Measurements from ENCODE around the gene SH3RF2. TPM values are rescaled to one million over a fixed set of nuclear protein-coding genes. Genes with fewer than 3 reads are reported as not detected.

SH3RF2 gene
- total RNA-seq, 1 donor from 2014 or later = 50.6 TPM

- Histone ChIP-seq H3K27ac (no peak overlapping the region), H3K4me3 (no peak overlapping the region), H3K4me1 (no peaks in the 10 kb centered on the region), H3K36me3 (no peaks in the 10 kb centered on the region), H3K27me3 (no peaks in the 10 kb centered on the region), H3K9me3 (no peaks in the 10 kb centered on the region)
- TF ChIP-seq CTCF (IDR thresholded peaks at IDR 0.05) = no peak
- DNase-seq (ENCODE audit: low spot score in 2 of 2) = no peak
- intact Hi-C loops (cut with DNase I) = no loop called here
Measured at GRCh38 chr5:146025681-146026080, 89.3 kb downstream of the SH3RF2 start.

GRCh38 chr5:146026307-146027010 is 90.1 kb downstream of the SH3RF2 start:
- no peak for DNase-seq (ENCODE audit: low spot score in 2 of 2)
- Histone ChIP-seq H3K27me3 (no peaks in the 10 kb centered on the region), H3K4me3 (no peak overlapping the region), H3K9me3 (no peaks in the 10 kb centered on the region), H3K27ac (no peak overlapping the region), H3K36me3 (no peaks in the 10 kb centered on the region), H3K4me1 (no peaks in the 10 kb centered on the region)
- no peak for TF ChIP-seq CTCF (IDR thresholded peaks at IDR 0.05)
- intact Hi-C loops (cut with DNase I) = no loop called here

- Histone ChIP-seq H3K4me1 (no peaks in the 10 kb centered on the region), H3K9me3 (no peaks in the 10 kb centered on the region), H3K27me3 (no peaks in the 10 kb centered on the region), H3K36me3 (no peaks in the 10 kb centered on the region), H3K4me3 (no peak overlapping the region), H3K27ac (no peak overlapping the region)
- intact Hi-C loops (cut with DNase I) = no loop called here
- no peak for DNase-seq (ENCODE audit: low spot score in 2 of 2)
- TF ChIP-seq CTCF (IDR thresholded peaks at IDR 0.05) = no peak
Measured at GRCh38 chr5:146027751-146028150, 91.4 kb downstream of the SH3RF2 start.

GRCh38 chr5:146032911-146033310 is 96.5 kb downstream of the SH3RF2 start:
- Histone ChIP-seq H3K36me3 (no peaks in the 10 kb centered on the region), H3K27ac (no peak overlapping the region), H3K4me1 (no peaks in the 10 kb centered on the region), H3K4me3 (no peak overlapping the region), H3K27me3 (no peaks in the 10 kb centered on the region), H3K9me3 (no peaks in the 10 kb centered on the region)
- TF ChIP-seq CTCF (IDR thresholded peaks at IDR 0.05) = no peak
- intact Hi-C loops (cut with DNase I) = no loop called here
- DNase-seq (ENCODE audit: low spot score in 2 of 2) = no peak

GRCh38 chr5:146034127-146034526 is 97.7 kb downstream of the SH3RF2 start:
- no peaks in the 10 kb centered on the region for H3K4me1 ChIP-seq
- no peaks in the 10 kb centered on the region for H3K27me3 ChIP-seq
- H3K4me3 ChIP-seq = no peak overlapping the region
- intact Hi-C loops (cut with DNase I) = no loop called here
- no peaks in the 10 kb centered on the region for H3K9me3 ChIP-seq
- no peak overlapping the region for H3K27ac ChIP-seq
- no peak for DNase-seq (ENCODE audit: low spot score in 2 of 2)
- no peaks in the 10 kb centered on the region for H3K36me3 ChIP-seq
- no peak for TF ChIP-seq CTCF (IDR thresholded peaks at IDR 0.05)

- intact Hi-C loops (cut with DNase I) = no loop called here
- no peak overlapping the region for H3K4me3 ChIP-seq
- TF ChIP-seq CTCF (IDR thresholded peaks at IDR 0.05) = no peak
- H3K27me3 ChIP-seq = no peaks in the 10 kb centered on the region
- no peaks in the 10 kb centered on the region for H3K4me1 ChIP-seq
- no peaks in the 10 kb centered on the region for H3K36me3 ChIP-seq
- no peaks in the 10 kb centered on the region for H3K9me3 ChIP-seq
- no peak for DNase-seq (ENCODE audit: low spot score in 2 of 2)
- no peak overlapping the region for H3K27ac ChIP-seq
Measured at GRCh38 chr5:146034605-146035004, 98.2 kb downstream of the SH3RF2 start.
